Neuronal stem cell (in vitro differentiated cells): Measurements from ENCODE around the gene CHST11.
A peak's percentile ranks its signal among the peaks of the same experiment; 100 is the strongest.

Experiments
- DNase-seq: peaks from one replicate; pipeline ENCODE4 v3.0.0-alpha.2; 2013; ENCODE audit warnings: low spot score
- H2AFZ ChIP-seq: one replicate; pipeline ENCODE4 v1.6.1; 2013; ENCODE audit warnings: mild to moderate bottlenecking, low read length, inconsistent platforms
- H2AK5ac ChIP-seq: 2 replicates; pipeline ENCODE4 v1.6.1; 2013; ENCODE audit warnings: low read depth, mild to moderate bottlenecking, inconsistent platforms, low read length, moderate library complexity, mixed read lengths
- H2BK120ac ChIP-seq: 2 replicates; pipeline ENCODE4 v1.6.1; 2013; ENCODE audit warnings: low read depth, mild to moderate bottlenecking, inconsistent platforms, low read length, moderate library complexity, mixed read lengths
- H2BK12ac ChIP-seq: one replicate; pipeline ENCODE4 v1.6.1; 2013; ENCODE audit warnings: low read length, inconsistent platforms
- H2BK15ac ChIP-seq: 2 replicates; pipeline ENCODE4 v1.6.1; 2013; ENCODE audit warnings: mild to moderate bottlenecking, low read length, inconsistent platforms, mixed read lengths
- H2BK5ac ChIP-seq: one replicate; pipeline ENCODE4 v1.6.1; 2013; ENCODE audit warnings: inconsistent platforms, mild to moderate bottlenecking, low read length, moderate library complexity
- H3K14ac ChIP-seq: one replicate; pipeline ENCODE4 v1.6.1; 2013; ENCODE audit warnings: low read length, inconsistent platforms
- H3K18ac ChIP-seq: 2 replicates; pipeline ENCODE4 v1.6.1; 2013; ENCODE audit warnings: low read length, inconsistent platforms
- H3K23ac ChIP-seq: 2 replicates; pipeline ENCODE4 v1.6.1; 2013; ENCODE audit warnings: low read depth, mild to moderate bottlenecking, mixed read lengths, low read length, inconsistent platforms; ENCODE audit not compliant: poor library complexity
- H3K27ac ChIP-seq: replicated peaks from 3 replicates; pipeline ENCODE4 v1.5.1; 2013; ENCODE audit warnings: low read length, inconsistent platforms
- H3K27me3 ChIP-seq, 3 experiments: 2 replicates each; pipeline ENCODE4 v1.6.1; 2013; ENCODE audit warnings: low read length in 3 of 3, mild to moderate bottlenecking in 2 of 3, inconsistent platforms in 1 of 3, low read depth in 1 of 3, mixed read lengths in 1 of 3, moderate library complexity in 1 of 3; ENCODE audit not compliant: control insufficient read depth in 3 of 3, insufficient read depth in 3 of 3
- H3K36me3 ChIP-seq, 2 donors: replicated peaks in 1 of 2; 2 replicates each; pipeline ENCODE4 v1.6.1; 2013; ENCODE audit warnings: low read length in 2 of 2; ENCODE audit not compliant: control insufficient read depth in 2 of 2, insufficient read depth in 2 of 2
- H3K4ac ChIP-seq: 2 replicates; pipeline ENCODE4 v1.6.1; 2013; ENCODE audit warnings: inconsistent platforms, mild to moderate bottlenecking, low read length, moderate library complexity
- H3K4me1 ChIP-seq, 2 donors: 1 replicate in 1 of 2; 2 replicates in 1 of 2; pipeline ENCODE4 v1.6.1; 2013; ENCODE audit warnings: low read length in 2 of 2, low read depth in 1 of 2; ENCODE audit not compliant: control insufficient read depth in 2 of 2, insufficient read depth in 1 of 2
- H3K4me2 ChIP-seq: one replicate; pipeline ENCODE4 v1.6.1; 2013; ENCODE audit warnings: mild to moderate bottlenecking, low read length, inconsistent platforms; ENCODE audit not compliant: insufficient read depth, poor library complexity, severe bottlenecking
- H3K4me3 ChIP-seq, 2 donors: 2 replicates each; pipeline ENCODE4 v1.5.1; 2013; ENCODE audit warnings: low read length in 2 of 2, mild to moderate bottlenecking in 2 of 2, inconsistent platforms in 1 of 2, moderate library complexity in 1 of 2
- H3K79me1 ChIP-seq: one replicate; pipeline ENCODE4 v1.6.1; 2013; ENCODE audit warnings: low read depth, mild to moderate bottlenecking, inconsistent platforms, low read length, moderate library complexity
- H3K9ac ChIP-seq: one replicate; pipeline ENCODE4 v1.6.1; 2013; ENCODE audit warnings: mild to moderate bottlenecking, low read depth, low read length, inconsistent platforms; ENCODE audit not compliant: poor library complexity
- H3K9me3 ChIP-seq, 2 donors: replicated peaks in 1 of 2; 2 replicates each; pipeline versions ENCODE3 to v1.6.1; 2013; ENCODE audit warnings: low read length in 2 of 2, mild to moderate bottlenecking in 2 of 2, inconsistent platforms in 1 of 2, low read depth in 1 of 2, mixed read lengths in 1 of 2, moderate library complexity in 1 of 2; ENCODE audit not compliant: control insufficient read depth in 2 of 2, insufficient read depth in 1 of 2
- H4K8ac ChIP-seq: one replicate; pipeline ENCODE4 v1.6.1; 2013; ENCODE audit warnings: low read depth, mild to moderate bottlenecking, inconsistent platforms, low read length, moderate library complexity
- H4K91ac ChIP-seq: one replicate; pipeline ENCODE4 v1.6.1; 2013; ENCODE audit warnings: low read length, low read depth, mild to moderate bottlenecking, inconsistent platforms; ENCODE audit not compliant: poor library complexity
- whole genome bisulfite sequencing, 2 donors: extraction: QIAGEN DNeasy Blood & Tissue Kit; methylation state at CpG; one replicate each; pipeline ENCODE4 v1.1.7; 2013; ENCODE audit warnings: missing lambda C conversion rate in 2 of 2, mixed read lengths in 1 of 2; ENCODE audit not compliant: insufficient read length in 2 of 2, insufficient replicate concordance in 1 of 2; ENCODE audit errors: extremely low coverage in 2 of 2; 5-methylcytosine and 5-hydroxymethylcytosine counted together

CHST11 gene

GRCh38 chr12:104485651-104486362, 29.1 kb downstream of the CHST11 start:
- no peak overlapping the region for H2BK120ac ChIP-seq
- no peak overlapping the region for H2AFZ ChIP-seq
- no peak for DNase-seq
- H3K27ac ChIP-seq: no peak overlapping the region
- no peak overlapping the region for H3K4ac ChIP-seq
- no CpG with 5 or more reads among the region's 13 CpGs for WGBS, 2 donors
- H2BK12ac ChIP-seq: no peak overlapping the region
- H3K4me3 ChIP-seq: no peak overlapping the region
- H3K27me3 ChIP-seq: no peaks in the 10 kb centered on the region
- no peak overlapping the region for H2AK5ac ChIP-seq
- H3K23ac ChIP-seq: peak overlapping the region; percentile 8
- H2BK5ac ChIP-seq: no peak overlapping the region
- H3K4me1 ChIP-seq: peaks cover 0 to 4% of the 10 kb centered on the region in 2 donors
- H4K8ac ChIP-seq: no peak overlapping the region
- H3K4me2 ChIP-seq: no peak overlapping the region
- no peak overlapping the region for H4K91ac ChIP-seq
- peaks cover 0 to 3% of the 10 kb centered on the region in 2 donors for H3K36me3 ChIP-seq
- no peak overlapping the region for H2BK15ac ChIP-seq
- H3K14ac ChIP-seq: peak overlapping the region; percentile 47
- H3K79me1 ChIP-seq: peaks cover 8% of the 10 kb centered on the region
- no peaks in the 10 kb centered on the region for H3K9me3 ChIP-seq
- no peak overlapping the region for H3K9ac ChIP-seq
- H3K18ac ChIP-seq: no peak overlapping the region

- Histone ChIP-seq H3K27ac (no peak overlapping the region), H2BK12ac (no peak overlapping the region), H3K23ac (no peak overlapping the region), H2BK120ac (no peak overlapping the region), H2AFZ (no peak overlapping the region), H3K4me1 (peaks cover 0 to 4% of the 10 kb centered on the region in 2 donors), H3K9me3 (no peaks in the 10 kb centered on the region), H2AK5ac (no peak overlapping the region), H3K79me1 (peaks cover 8% of the 10 kb centered on the region), H3K36me3 (peaks cover 0 to 3% of the 10 kb centered on the region in 2 donors), H2BK15ac (no peak overlapping the region), H3K18ac (no peak overlapping the region), H3K4me3 (no peak overlapping the region), H4K91ac (no peak overlapping the region), H3K9ac (no peak overlapping the region), H3K4ac (no peak overlapping the region), H2BK5ac (no peak overlapping the region), H4K8ac (no peak overlapping the region), H3K4me2 (no peak overlapping the region), H3K14ac (no peak overlapping the region), H3K27me3 (no peaks in the 10 kb centered on the region)
- no CpG with 5 or more reads among the region's 7 CpGs for WGBS, 2 donors
- DNase-seq: no peak
These were observed 29.6 kb downstream of the CHST11 start for GRCh38 chr12:104486363-104486750.

- no peak overlapping the region for H2BK120ac ChIP-seq
- H3K27me3 ChIP-seq: no peaks in the 10 kb centered on the region
- no peak overlapping the region for H3K4me3 ChIP-seq
- H2AFZ ChIP-seq: no peak overlapping the region
- no peak overlapping the region for H2BK5ac ChIP-seq
- no peak overlapping the region for H3K27ac ChIP-seq
- no peak overlapping the region for H3K4ac ChIP-seq
- no peak overlapping the region for H2BK15ac ChIP-seq
- no peak overlapping the region for H2AK5ac ChIP-seq
- no peak overlapping the region for H3K4me2 ChIP-seq
- H3K23ac ChIP-seq: no peak overlapping the region
- H2BK12ac ChIP-seq: no peak overlapping the region
- H3K9ac ChIP-seq: no peak overlapping the region
- H4K8ac ChIP-seq: no peak overlapping the region
- H3K4me1 ChIP-seq: peaks cover 0 to 4% of the 10 kb centered on the region in 2 donors
- peaks cover 0 to 3% of the 10 kb centered on the region in 2 donors for H3K36me3 ChIP-seq
- H3K14ac ChIP-seq: no peak overlapping the region
- peaks cover 8% of the 10 kb centered on the region for H3K79me1 ChIP-seq
- no peak overlapping the region for H4K91ac ChIP-seq
- no peak for DNase-seq
- no CpG with 5 or more reads among the region's 9 CpGs for WGBS, 2 donors
- no peak overlapping the region for H3K18ac ChIP-seq
- H3K9me3 ChIP-seq: no peaks in the 10 kb centered on the region
These were observed 30.4 kb downstream of the CHST11 start for GRCh38 chr12:104486943-104487819.

GRCh38 chr12:104488374-104488773, 31.6 kb downstream of the CHST11 start:
- peak overlapping the region in 1 of 2 donors; percentile 70 for H3K4me3 ChIP-seq
- no peak for DNase-seq
- H3K79me1 ChIP-seq: peaks cover 8% of the 10 kb centered on the region
- H2BK15ac ChIP-seq: no peak overlapping the region
- H3K4me2 ChIP-seq: no peak overlapping the region
- peak overlapping the region; percentile 28 for H2BK12ac ChIP-seq
- no peaks in the 10 kb centered on the region for H3K27me3 ChIP-seq
- no peak overlapping the region for H3K4ac ChIP-seq
- H3K23ac ChIP-seq: peak overlapping the region; percentile 52
- H2AK5ac ChIP-seq: no peak overlapping the region
- H4K91ac ChIP-seq: peak overlapping the region; percentile 50
- H3K4me1 ChIP-seq: peaks cover 0 to 4% of the 10 kb centered on the region in 2 donors
- no peak overlapping the region for H3K27ac ChIP-seq
- peak overlapping the region; percentile 70 for H4K8ac ChIP-seq
- no peak overlapping the region for H3K18ac ChIP-seq
- no CpG with 5 or more reads among the region's 13 CpGs for WGBS, 2 donors
- peak overlapping the region; percentile 60 for H3K14ac ChIP-seq
- H2AFZ ChIP-seq: no peak overlapping the region
- no peak overlapping the region for H2BK5ac ChIP-seq
- peaks cover 0 to 3% of the 10 kb centered on the region in 2 donors for H3K36me3 ChIP-seq
- peak overlapping the region; percentile 71 for H3K9ac ChIP-seq
- H3K9me3 ChIP-seq: no peaks in the 10 kb centered on the region
- H2BK120ac ChIP-seq: no peak overlapping the region
